IPS-15b (cell line): Measurements from ENCODE around the gene INTS7.
"Not testable (repeated sequence)": the region's sequence is repeated elsewhere in the genome, so short reads cannot be mapped to it uniquely, and the experiment has no call there.

Experiments
- H3K27me3 ChIP-seq: one replicate; pipeline ENCODE4 v1.6.1; 2013; ENCODE audit warnings: low read length; ENCODE audit not compliant: control insufficient read depth, insufficient read depth
- H3K36me3 ChIP-seq: one replicate; pipeline ENCODE4 v1.6.1; 2013; ENCODE audit warnings: low read length; ENCODE audit not compliant: control insufficient read depth, insufficient read depth
- H3K4me1 ChIP-seq: one replicate; pipeline ENCODE4 v1.6.1; 2013; ENCODE audit warnings: mild to moderate bottlenecking, low read length; ENCODE audit not compliant: control insufficient read depth, insufficient read depth
- H3K4me3 ChIP-seq: one replicate; pipeline ENCODE4 v1.5.1; 2013; ENCODE audit warnings: low read depth, low read length
- H3K9ac ChIP-seq: one replicate; pipeline ENCODE4 v1.6.1; 2013; ENCODE audit warnings: low read depth, mild to moderate bottlenecking, low read length
- H3K9me3 ChIP-seq: one replicate; pipeline ENCODE4 v1.6.1; 2013; ENCODE audit warnings: mild to moderate bottlenecking, low read length; ENCODE audit not compliant: control insufficient read depth, insufficient read depth

Gene INTS7

DNA sequence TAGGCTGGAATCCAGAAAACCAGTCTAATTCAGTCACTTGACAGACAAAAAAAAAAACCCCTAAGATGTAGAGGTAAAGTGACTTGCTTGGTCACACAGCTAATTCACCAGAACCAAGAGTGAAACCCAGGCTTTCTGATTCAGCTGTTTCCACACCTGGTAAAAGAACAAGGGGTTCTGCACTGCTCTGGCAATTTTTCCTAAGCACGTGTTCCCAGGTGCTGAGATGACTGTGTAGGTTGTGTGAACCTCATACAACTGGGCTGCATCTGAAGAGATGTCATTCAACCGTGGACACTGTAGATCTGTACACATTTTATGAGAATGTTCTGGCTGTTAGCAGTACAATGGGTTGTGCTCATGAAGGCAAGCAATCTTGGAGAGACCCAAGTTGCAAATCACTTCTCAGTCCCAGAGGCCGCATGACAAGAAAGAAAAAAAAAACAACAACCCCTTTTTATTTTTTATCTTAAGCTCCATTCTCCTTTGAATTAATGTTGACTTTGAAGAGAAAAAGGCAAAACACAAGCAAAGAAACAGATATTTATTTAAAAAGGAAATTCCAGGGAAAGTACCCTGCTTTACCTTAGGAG lies 95.4 kb downstream of the INTS7 start:
- Histone ChIP-seq H3K36me3 (no peaks in the 10 kb centered on the region), H3K27me3 (no peaks in the 10 kb centered on the region), H3K9me3 (no peaks in the 10 kb centered on the region), H3K4me3 (no peak overlapping the region), H3K9ac (no peak overlapping the region), H3K4me1 (no peaks in the 10 kb centered on the region)

DNA sequence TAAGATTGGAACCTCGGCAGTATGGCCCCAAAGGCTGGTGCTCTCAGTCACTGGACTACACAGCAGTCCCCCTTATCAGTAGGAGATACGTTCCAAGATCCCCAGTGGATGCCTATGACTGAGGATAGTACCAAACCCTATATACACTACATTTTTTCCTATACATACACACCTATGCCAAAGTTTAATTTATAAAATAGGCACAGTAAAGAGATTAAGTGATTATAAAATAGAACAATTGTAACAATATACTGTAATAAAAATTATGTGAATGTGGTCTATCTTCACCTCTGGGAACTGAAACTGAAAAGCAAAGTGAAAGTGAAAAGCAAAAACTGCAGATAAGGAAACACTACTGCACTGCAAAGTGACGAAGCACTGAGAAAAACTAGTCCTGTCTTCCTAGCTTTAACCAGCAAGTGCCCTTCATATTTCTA lies 96.8 kb downstream of the INTS7 start:
- Histone ChIP-seq H3K9ac (no peak overlapping the region), H3K9me3 (no peaks in the 10 kb centered on the region), H3K27me3 (no peaks in the 10 kb centered on the region), H3K4me3 (no peak overlapping the region), H3K4me1 (no peaks in the 10 kb centered on the region), H3K36me3 (no peaks in the 10 kb centered on the region)

DNA sequence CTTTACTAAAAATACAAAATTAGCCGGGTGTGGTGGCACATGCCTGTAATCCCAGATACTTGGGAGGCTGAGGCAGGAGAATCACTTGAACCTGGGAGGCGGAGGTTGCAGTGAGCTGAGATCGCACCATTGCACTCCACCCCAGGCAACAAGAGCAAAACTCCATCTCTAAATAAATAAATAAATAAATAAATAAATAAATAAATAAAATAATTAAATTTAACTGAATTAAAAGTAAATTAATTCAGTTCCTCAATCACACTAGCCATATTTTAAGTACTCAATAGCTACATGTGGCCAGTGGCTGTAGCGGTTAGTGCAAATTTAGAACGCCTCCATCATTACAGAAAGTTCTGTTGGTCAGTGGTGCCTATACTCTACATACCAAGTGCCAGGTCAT lies 97.9 kb downstream of the INTS7 start:
- H3K36me3 ChIP-seq, H3K4me3 ChIP-seq, H3K9ac ChIP-seq, H3K27me3 ChIP-seq, H3K9me3 ChIP-seq, H3K4me1 ChIP-seq: not testable (repeated sequence)

DNA sequence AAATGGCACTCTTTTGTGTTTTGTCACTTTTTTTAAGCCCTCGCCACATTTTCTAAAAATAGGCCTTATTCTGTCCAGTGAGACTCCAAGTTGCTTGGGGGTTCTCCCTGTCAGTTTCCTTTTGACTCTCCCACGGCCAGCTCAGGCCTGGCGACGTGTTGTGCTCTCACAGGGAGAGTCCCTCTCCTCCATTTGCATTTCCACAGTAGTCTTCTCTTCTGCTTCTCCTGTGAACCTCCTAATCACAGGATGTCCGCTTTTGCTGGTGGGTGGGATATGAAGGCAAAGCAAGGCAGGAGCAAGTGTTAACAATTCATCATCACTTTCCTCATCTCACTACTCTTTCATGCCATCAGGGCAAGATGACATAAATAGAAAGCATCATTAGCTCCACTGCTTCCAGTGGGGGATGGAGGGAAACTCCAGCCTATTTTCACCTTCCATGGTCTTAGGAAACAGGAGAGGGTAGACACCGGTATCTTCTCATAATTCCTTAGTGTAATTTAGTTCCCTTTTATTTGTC lies 99.8 kb downstream of the INTS7 start:
- H3K4me1 ChIP-seq, result no peaks in the 10 kb centered on the region
- H3K9me3 ChIP-seq, result no peaks in the 10 kb centered on the region
- no peak overlapping the region for H3K4me3 ChIP-seq
- no peaks in the 10 kb centered on the region for H3K27me3 ChIP-seq
- H3K9ac ChIP-seq, result no peak overlapping the region
- H3K36me3 ChIP-seq, result no peaks in the 10 kb centered on the region

DNA sequence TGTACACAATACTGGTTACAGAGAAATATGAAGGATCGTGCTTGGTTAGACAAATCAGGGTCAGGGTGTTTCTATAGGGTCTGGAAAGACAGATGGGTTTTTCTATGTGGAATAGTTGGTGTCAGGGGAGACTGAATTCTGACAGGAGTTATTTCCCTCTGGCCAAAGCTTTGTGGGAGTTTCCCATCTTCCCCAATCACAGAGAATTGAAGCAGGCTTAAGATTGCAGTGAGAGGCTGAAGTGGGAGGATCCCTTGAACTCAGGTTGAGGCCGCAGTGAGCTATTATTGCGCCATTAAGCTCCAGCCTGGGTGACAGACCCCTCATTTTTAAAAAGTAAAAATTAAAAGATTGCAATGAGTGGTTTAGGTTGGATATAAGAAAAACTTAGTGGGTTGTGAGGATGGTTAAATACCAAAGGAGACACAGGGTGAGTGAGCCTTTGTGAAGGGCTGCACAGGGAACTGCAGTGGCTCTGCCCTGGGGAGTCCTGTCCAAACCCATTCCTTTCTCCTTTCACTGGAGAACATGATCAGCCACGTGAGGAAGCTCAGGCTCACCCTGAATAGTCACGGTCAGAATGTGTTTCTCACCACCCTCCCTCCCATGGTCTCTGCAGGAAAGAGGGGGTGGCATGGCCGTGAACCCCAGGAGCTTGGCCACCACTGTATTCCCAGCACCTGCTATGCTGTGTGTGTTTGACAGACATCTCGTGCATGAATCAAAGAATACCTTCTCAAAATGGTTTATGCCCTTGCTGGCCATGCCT lies 101.2 kb downstream of the INTS7 start:
- Histone ChIP-seq H3K9me3 (no peaks in the 10 kb centered on the region), H3K4me1 (peaks cover 8% of the 10 kb centered on the region)

DNA sequence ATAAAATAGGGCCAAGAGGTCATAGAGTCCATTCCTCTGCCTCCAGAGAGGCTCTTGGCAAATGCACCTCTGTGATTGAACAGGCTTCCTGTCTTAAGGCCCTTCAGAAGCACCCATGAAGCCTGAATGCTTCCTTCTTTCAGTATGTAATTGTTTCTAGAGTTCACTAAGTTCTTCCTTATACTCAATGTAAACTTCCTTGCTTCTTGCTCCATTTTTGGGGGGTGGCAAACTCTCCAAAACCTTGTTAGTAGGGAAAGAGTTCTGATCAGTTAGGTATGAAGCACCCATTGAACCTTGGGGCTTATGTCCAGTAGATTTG lies 102.5 kb downstream of the INTS7 start:
- Histone ChIP-seq H3K36me3 (no peaks in the 10 kb centered on the region), H3K4me3 (no peak overlapping the region), H3K9me3 (no peaks in the 10 kb centered on the region), H3K27me3 (no peaks in the 10 kb centered on the region), H3K4me1 (peaks cover 20% of the 10 kb centered on the region), H3K9ac (no peak overlapping the region)

More for the DNA sequence above, 101.2 kb downstream of the INTS7 start:
- no peaks in the 10 kb centered on the region for H3K36me3 ChIP-seq
- H3K27me3 ChIP-seq, result no peaks in the 10 kb centered on the region
- no peak overlapping the region for H3K4me3 ChIP-seq
- H3K9ac ChIP-seq, result no peak overlapping the region

DNA sequence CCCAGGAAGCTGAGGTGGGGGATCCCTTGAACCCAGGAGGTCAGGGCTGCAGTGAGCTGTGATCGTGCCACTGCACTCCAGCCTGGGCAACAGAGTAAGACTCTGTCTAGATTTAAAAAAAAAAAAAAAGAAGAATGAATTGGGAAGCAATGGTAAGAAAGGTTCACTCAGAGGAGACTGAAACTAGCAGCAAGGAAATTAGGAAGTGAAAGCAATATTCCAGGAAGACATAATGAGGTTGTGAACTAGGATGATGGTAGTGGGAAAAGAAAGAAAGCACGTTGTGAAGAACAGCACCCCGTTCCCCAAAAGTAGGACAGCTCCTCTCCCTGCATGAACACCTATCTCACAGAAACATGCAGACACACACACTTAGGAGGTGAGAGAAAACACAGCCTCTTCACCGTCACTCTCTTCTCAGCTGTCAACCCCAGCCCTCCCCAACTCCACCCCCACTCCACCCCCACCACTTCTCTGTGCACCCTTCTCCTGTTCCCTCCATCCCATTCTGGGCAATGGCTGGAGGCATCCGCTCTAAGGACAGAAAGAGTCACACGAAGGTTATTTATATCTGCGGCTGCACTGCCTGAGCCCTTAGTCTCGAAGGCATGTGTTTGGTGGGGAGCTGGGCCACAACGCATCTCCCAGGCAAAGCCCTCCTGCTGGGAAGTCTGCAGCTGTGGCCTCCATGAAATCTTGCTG lies 103.0 kb downstream of the INTS7 start:
- Histone ChIP-seq H3K9ac (no peak overlapping the region), H3K9me3 (no peaks in the 10 kb centered on the region), H3K27me3 (no peaks in the 10 kb centered on the region), H3K36me3 (no peaks in the 10 kb centered on the region), H3K4me3 (no peak overlapping the region), H3K4me1 (peaks cover 20% of the 10 kb centered on the region)

DNA sequence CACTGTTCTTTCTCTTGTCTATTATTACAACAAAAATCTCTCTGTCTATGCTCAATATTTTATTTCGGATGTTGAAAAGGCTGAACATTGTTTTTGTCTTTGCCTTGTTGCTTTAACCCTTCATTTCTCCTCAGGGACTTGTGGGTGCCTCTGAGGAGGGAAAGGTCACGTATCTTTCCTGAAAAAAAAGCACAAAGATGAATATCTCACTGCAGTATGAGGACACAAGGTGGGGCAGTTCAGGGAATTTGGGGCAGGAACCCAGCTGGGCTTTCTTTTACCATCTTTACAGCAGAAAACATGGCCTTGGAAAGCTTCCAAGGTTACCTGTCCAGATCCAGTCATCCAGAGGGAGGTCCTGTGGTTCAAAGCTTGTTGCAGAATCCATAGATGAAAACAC lies 105.7 kb downstream of the INTS7 start:
- no peaks in the 10 kb centered on the region for H3K36me3 ChIP-seq
- no peak overlapping the region for H3K4me3 ChIP-seq
- H3K9ac ChIP-seq, result no peak overlapping the region
- H3K4me1 ChIP-seq, result peaks cover 20% of the 10 kb centered on the region
- no peaks in the 10 kb centered on the region for H3K27me3 ChIP-seq
- H3K9me3 ChIP-seq, result no peaks in the 10 kb centered on the region

DNA sequence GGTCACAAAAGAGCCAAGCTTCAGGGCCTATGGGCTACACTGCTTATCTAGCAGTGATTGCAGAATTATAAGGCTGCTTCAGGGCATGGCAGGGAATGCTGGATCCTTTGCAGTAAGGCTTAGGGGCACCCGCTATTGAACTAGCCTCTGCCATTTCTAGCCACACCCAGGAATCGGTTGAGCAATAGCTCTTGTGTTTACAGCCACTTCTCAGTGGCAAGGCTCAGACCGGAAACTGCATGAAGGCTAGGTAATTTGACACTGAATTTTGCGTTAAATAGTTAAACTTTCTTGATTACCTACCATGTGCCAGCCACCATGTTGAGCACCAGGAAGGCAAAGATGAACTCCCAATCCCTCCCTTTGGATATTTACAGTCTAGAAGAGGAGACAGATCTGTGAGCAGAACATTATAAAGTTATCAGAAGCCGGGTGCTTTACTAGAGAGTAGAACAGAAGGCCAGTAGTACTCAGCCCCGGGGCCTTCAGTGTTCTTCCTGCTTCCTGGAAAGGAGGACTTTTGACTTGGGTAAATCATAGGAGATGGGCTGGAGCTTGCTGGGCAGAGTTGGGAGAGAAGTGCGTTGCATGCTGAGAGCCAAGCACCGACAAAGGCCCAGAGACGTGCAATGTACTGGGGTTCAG lies 106.2 kb downstream of the INTS7 start:
- H3K36me3 ChIP-seq, result no peaks in the 10 kb centered on the region
- peaks cover 20% of the 10 kb centered on the region for H3K4me1 ChIP-seq
- H3K27me3 ChIP-seq, result no peaks in the 10 kb centered on the region
- no peak overlapping the region for H3K9ac ChIP-seq
- H3K9me3 ChIP-seq, result no peaks in the 10 kb centered on the region
- peak overlapping the region; percentile 2 for H3K4me3 ChIP-seq

DNA sequence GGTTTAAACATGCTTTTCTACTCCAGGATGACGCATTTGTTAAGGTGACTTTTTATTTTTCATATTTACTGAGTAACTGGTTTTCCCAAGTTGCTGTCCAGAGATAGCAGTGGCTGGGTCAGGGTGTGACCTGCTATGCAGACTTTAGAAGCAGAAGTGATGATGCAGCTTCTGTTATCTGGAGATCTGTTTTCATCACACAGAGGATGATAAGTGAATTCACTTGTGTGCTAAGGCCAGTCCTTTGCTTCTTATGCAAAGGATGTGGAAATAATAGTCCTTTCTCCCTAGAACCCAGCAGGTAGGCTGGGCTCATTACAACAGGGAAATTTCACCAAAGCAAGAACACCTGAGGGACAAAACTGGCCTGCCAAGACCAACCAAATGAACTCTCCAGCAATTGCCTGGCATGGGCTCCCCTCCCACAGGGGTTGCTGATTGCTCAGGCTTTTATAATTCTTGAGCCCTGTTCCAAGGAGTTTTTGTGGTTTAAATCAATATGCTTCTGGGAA lies 107.0 kb downstream of the INTS7 start:
- H3K27me3 ChIP-seq, result no peaks in the 10 kb centered on the region
- peaks cover 20% of the 10 kb centered on the region for H3K4me1 ChIP-seq
- no peaks in the 10 kb centered on the region for H3K36me3 ChIP-seq
- no peak overlapping the region for H3K4me3 ChIP-seq
- no peaks in the 10 kb centered on the region for H3K9me3 ChIP-seq
- H3K9ac ChIP-seq, result no peak overlapping the region

DNA sequence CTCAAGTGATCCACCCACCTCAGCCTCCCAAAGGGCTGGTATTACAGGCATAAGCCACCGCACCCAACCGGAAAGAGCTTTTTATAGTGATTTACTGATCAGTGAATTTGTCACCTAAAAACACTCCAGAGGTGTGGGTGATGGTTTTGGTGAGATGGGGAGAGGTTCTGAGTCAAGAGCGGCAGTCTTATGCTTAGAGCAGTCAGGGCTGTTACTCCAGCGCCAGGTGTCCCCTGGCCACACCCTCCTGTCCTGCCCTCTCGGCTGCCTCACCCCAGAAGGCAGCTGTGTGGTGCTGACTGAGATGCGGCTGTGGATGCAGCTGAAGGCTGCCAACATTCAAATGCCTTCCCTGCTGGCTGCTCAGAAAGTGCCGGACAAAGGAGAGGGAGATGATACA lies 110.3 kb downstream of the INTS7 start:
- Histone ChIP-seq H3K4me3 (no peak overlapping the region), H3K27me3 (no peaks in the 10 kb centered on the region), H3K36me3 (no peaks in the 10 kb centered on the region), H3K9ac (no peak overlapping the region), H3K9me3 (no peaks in the 10 kb centered on the region), H3K4me1 (peaks cover 20% of the 10 kb centered on the region)
